GM19193 (cell line): ENCODE measurements around the gene HTR7.

Experiments used
- POLR2A ChIP-seq: IDR thresholded peaks from 4 replicates; pipeline ENCODE4 v1.6.1; 2011; ENCODE audit not compliant: insufficient read depth, insufficient read length; ENCODE audit errors: extremely low read depth

HTR7 gene

GRCh38 chr10:90822508-90822907 lies 35.3 kb downstream of the HTR7 start:
- no peak for TF ChIP-seq POLR2A

GRCh38 chr10:90819911-90820310 lies 37.9 kb downstream of the HTR7 start:
- TF ChIP-seq POLR2A, result no peak

- TF ChIP-seq POLR2A, result no peak
These were observed 39.1 kb downstream of the HTR7 start for GRCh38 chr10:90818736-90819135.

GRCh38 chr10:90817128-90817889 lies 40.5 kb downstream of the HTR7 start:
- no peak for TF ChIP-seq POLR2A

GRCh38 chr10:90816466-90816865 lies 41.4 kb downstream of the HTR7 start:
- no peak for TF ChIP-seq POLR2A

GRCh38 chr10:90813594-90814365 lies 44.1 kb downstream of the HTR7 start:
- no peak for TF ChIP-seq POLR2A

GRCh38 chr10:90806677-90807076 lies 51.2 kb downstream of the HTR7 start:
- TF ChIP-seq POLR2A, result no peak

- no peak for TF ChIP-seq POLR2A
These were observed 52.6 kb downstream of the HTR7 start for GRCh38 chr10:90805206-90805605.

GRCh38 chr10:90804354-90804753 lies 53.5 kb downstream of the HTR7 start:
- no peak for TF ChIP-seq POLR2A

GRCh38 chr10:90801608-90802007 lies 56.2 kb downstream of the HTR7 start:
- no peak for TF ChIP-seq POLR2A

- no peak for TF ChIP-seq POLR2A
These were observed 57.5 kb downstream of the HTR7 start for GRCh38 chr10:90800232-90800796.

- TF ChIP-seq POLR2A, result no peak
These were observed 58.7 kb downstream of the HTR7 start for GRCh38 chr10:90799172-90799571.

- no peak for TF ChIP-seq POLR2A
These were observed 59.4 kb downstream of the HTR7 start for GRCh38 chr10:90798482-90798881.

GRCh38 chr10:90790422-90790821 lies 67.4 kb downstream of the HTR7 start:
- no peak for TF ChIP-seq POLR2A

- no peak for TF ChIP-seq POLR2A
These were observed 68.9 kb downstream of the HTR7 start for GRCh38 chr10:90788968-90789367.

- no peak for TF ChIP-seq POLR2A
These were observed 69.7 kb downstream of the HTR7 start for GRCh38 chr10:90788199-90788491.
